Measurements from ENCODE around the gene NRSN2. TPM values are rescaled to one million over a fixed set of nuclear protein-coding genes. Genes with fewer than 3 reads are reported as not detected.

The NRSN2 gene
- total RNA-seq, 6 experiments from 2014 or later, result 61.1 to 76.6 (median 65.4) TPM

GRCh38 chr20:401682-402495 lies 55.0 kb downstream of the NRSN2 start:
- DNase-seq, result no peak
- Mint-ChIP-seq H3K4me3 (no peak overlapping the region), H3K9me3 (no peaks in the 10 kb centered on the region)

GRCh38 chr20:402496-402885 lies 55.6 kb downstream of the NRSN2 start:
- Mint-ChIP-seq H3K4me1 (ENCODE audit: low read depth) (peaks cover 17% of the 10 kb centered on the region), H3K4me3 (no peak overlapping the region), H3K9me3 (no peaks in the 10 kb centered on the region), H3K27ac (no peak overlapping the region), H3K36me3 (ENCODE audit: low read depth) (no peaks in the 10 kb centered on the region), H3K27me3 (ENCODE audit: insufficient read depth) (no peaks in the 10 kb centered on the region; the same call in 1 of the 2 replicates)
- no peak for TF ChIP-seq CTCF (IDR thresholded peaks at IDR 0.05)
- no peak for DNase-seq

More at GRCh38 chr20:401682-402495, 55.0 kb downstream of the NRSN2 start:
- H3K27me3 Mint-ChIP-seq (ENCODE audit: insufficient read depth), result no peaks in the 10 kb centered on the region; the same call in 1 of the 2 replicates
- H3K36me3 Mint-ChIP-seq (ENCODE audit: low read depth), result no peaks in the 10 kb centered on the region
- H3K27ac Mint-ChIP-seq, result peak overlapping the region; percentile 38; the same call in 1 of the 2 replicates
- TF ChIP-seq CTCF (IDR thresholded peaks at IDR 0.05), result no peak
- H3K4me1 Mint-ChIP-seq (ENCODE audit: low read depth), result peaks cover 11% of the 10 kb centered on the region

GRCh38 chr20:402898-403581 lies 56.1 kb downstream of the NRSN2 start:
- no peak overlapping the region for H3K27ac Mint-ChIP-seq
- H3K9me3 Mint-ChIP-seq, result no peaks in the 10 kb centered on the region
- H3K4me3 Mint-ChIP-seq, result no peak overlapping the region
- no peak for TF ChIP-seq CTCF (IDR thresholded peaks at IDR 0.05)
- no peaks in the 10 kb centered on the region; the same call in 1 of the 2 replicates for H3K27me3 Mint-ChIP-seq (ENCODE audit: insufficient read depth)
- H3K36me3 Mint-ChIP-seq (ENCODE audit: low read depth), result no peaks in the 10 kb centered on the region
- peaks cover 18% of the 10 kb centered on the region for H3K4me1 Mint-ChIP-seq (ENCODE audit: low read depth)
- no peak for DNase-seq

- H3K27me3 Mint-ChIP-seq (ENCODE audit: insufficient read depth), result no peaks in the 10 kb centered on the region; the same call in 1 of the 2 replicates
- H3K27ac Mint-ChIP-seq, result no peak overlapping the region
- peaks cover 18% of the 10 kb centered on the region for H3K4me1 Mint-ChIP-seq (ENCODE audit: low read depth)
- no peak for DNase-seq
- H3K4me3 Mint-ChIP-seq, result no peak overlapping the region
- no peak for TF ChIP-seq CTCF (IDR thresholded peaks at IDR 0.05)
- no peaks in the 10 kb centered on the region for H3K36me3 Mint-ChIP-seq (ENCODE audit: low read depth)
- H3K9me3 Mint-ChIP-seq, result no peaks in the 10 kb centered on the region
These were observed 56.7 kb downstream of the NRSN2 start for GRCh38 chr20:403582-403957.

DNA sequence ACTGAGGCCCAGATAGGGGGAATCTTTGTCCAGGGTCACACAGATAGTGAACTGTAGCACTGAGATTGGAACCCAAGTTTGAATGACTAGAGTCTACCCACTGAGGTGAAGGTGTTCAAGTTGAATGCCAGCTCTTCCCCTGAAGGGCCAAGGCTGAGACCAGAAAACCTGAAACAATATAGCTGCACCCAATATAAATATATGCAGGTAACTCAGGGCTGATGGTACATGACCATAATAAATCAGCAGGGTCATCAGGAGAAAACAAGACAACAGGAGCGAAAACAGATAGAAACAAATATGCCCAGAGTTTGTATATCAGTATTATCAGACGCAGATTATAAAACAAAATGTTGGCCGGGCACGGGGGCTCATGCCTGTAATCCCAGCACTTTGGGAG lies 57.2 kb downstream of the NRSN2 start:
- no peaks in the 10 kb centered on the region; the same call in 1 of the 2 replicates for H3K27me3 Mint-ChIP-seq (ENCODE audit: insufficient read depth)
- no peaks in the 10 kb centered on the region for H3K9me3 Mint-ChIP-seq
- TF ChIP-seq CTCF (IDR thresholded peaks at IDR 0.05), result no peak
- no peaks in the 10 kb centered on the region for H3K36me3 Mint-ChIP-seq (ENCODE audit: low read depth)
- peaks cover 21% of the 10 kb centered on the region for H3K4me1 Mint-ChIP-seq (ENCODE audit: low read depth)
- H3K27ac Mint-ChIP-seq, result no peak overlapping the region
- no peak overlapping the region for H3K4me3 Mint-ChIP-seq
- no peak for DNase-seq

Other genes starting within 250 kb of the NRSN2 start
- not detected for gene DEFB126, start 204.5 kb upstream of the NRSN2 start, total RNA-seq (2021; fragmentation: NEBNext Ultra II Directional; extraction: Animal tissue kit (Norgen Biotek cat#: 25700))
- not detected for gene DEFB127, start 189.7 kb upstream of the NRSN2 start, total RNA-seq (2021; fragmentation: NEBNext Ultra II Directional; extraction: Animal tissue kit (Norgen Biotek cat#: 25700))
- not detected for gene DEFB128, start 157.4 kb upstream of the NRSN2 start, total RNA-seq (2021; fragmentation: NEBNext Ultra II Directional; extraction: Animal tissue kit (Norgen Biotek cat#: 25700))
- not detected for gene DEFB129, start 119.9 kb upstream of the NRSN2 start, total RNA-seq (2021; fragmentation: NEBNext Ultra II Directional; extraction: Animal tissue kit (Norgen Biotek cat#: 25700))
- gene DEFB132, start 89.4 kb upstream of the NRSN2 start, total RNA-seq (2021; fragmentation: NEBNext Ultra II Directional; extraction: Animal tissue kit (Norgen Biotek cat#: 25700)), result not detected
- gene C20orf96, start 56.4 kb upstream of the NRSN2 start, total RNA-seq (2021; fragmentation: NEBNext Ultra II Directional; extraction: Animal tissue kit (Norgen Biotek cat#: 25700)), result 1 to 10 TPM; 2.9 to 3.5 (median 3.2) TPM
- 10 to 100 TPM; 10.9 to 11.7 (median 11.4) TPM for gene ZCCHC3, start 49.5 kb upstream of the NRSN2 start, total RNA-seq (2021; fragmentation: NEBNext Ultra II Directional; extraction: Animal tissue kit (Norgen Biotek cat#: 25700))
- 10 to 100 TPM; 24.5 to 26.3 (median 25.0) TPM for gene SOX12, start 21.6 kb upstream of the NRSN2 start, total RNA-seq (2021; fragmentation: NEBNext Ultra II Directional; extraction: Animal tissue kit (Norgen Biotek cat#: 25700))
- gene TRIB3, start 33.6 kb downstream of the NRSN2 start, total RNA-seq (2021; fragmentation: NEBNext Ultra II Directional; extraction: Animal tissue kit (Norgen Biotek cat#: 25700)), result 10 to 100 TPM in 3 of 6 experiments, 1 to 10 TPM in 3; 8.4 to 11.8 (median 10.1) TPM
- gene RBCK1, start 61.2 kb downstream of the NRSN2 start, total RNA-seq (2021; fragmentation: NEBNext Ultra II Directional; extraction: Animal tissue kit (Norgen Biotek cat#: 25700)), result 10 to 100 TPM; 76.4 to 84.1 (median 77.2) TPM
- gene TBC1D20, start 115.4 kb downstream of the NRSN2 start, total RNA-seq (2021; fragmentation: NEBNext Ultra II Directional; extraction: Animal tissue kit (Norgen Biotek cat#: 25700)), result 10 to 100 TPM; 36.7 to 47.0 (median 42.1) TPM
- 100 to 1,000 TPM; 124 to 150 (median 135) TPM for gene CSNK2A1, start 196.7 kb downstream of the NRSN2 start, total RNA-seq (2021; fragmentation: NEBNext Ultra II Directional; extraction: Animal tissue kit (Norgen Biotek cat#: 25700))